Gastroesophageal sphincter (tissue), 4 donors: Measurements from ENCODE around the gene NRSN2. TPM values are rescaled to one million over a fixed set of nuclear protein-coding genes. Genes with fewer than 3 reads are reported as not detected.

Experiments
- ATAC-seq: fragments of 150-250 bp; one replicate; pipeline ENCODE4 v1.9.1; 2016; ENCODE audit warnings: mild to moderate bottlenecking, moderate library complexity
- H3K27ac ChIP-seq, 4 donors: fragments of 200-600 bp; sonication (generic) in 3 of 4; 1 replicate in 3 of 4; 2 replicates in 1 of 4; pipeline ENCODE4 v1.5.1; 2016 to 2019
- H3K27me3 ChIP-seq: fragments of 200-600 bp; sonication (generic); one replicate; pipeline ENCODE4 v1.5.1; 2019
- H3K36me3 ChIP-seq, 2 donors: fragments of 200-600 bp; sonication (generic); one replicate each; pipeline ENCODE4 v1.5.1; 2019; ENCODE audit warnings: control low read depth in 1 of 2
- H3K4me1 ChIP-seq, 3 donors: fragments of 200-600 bp; sonication (generic); 1 replicate in 2 of 3; 2 replicates in 1 of 3; pipeline ENCODE4 v1.5.1; 2016 to 2019; ENCODE audit warnings: control low read depth in 2 of 3
- H3K4me3 ChIP-seq, 2 donors: fragments of 200-600 bp; sonication (generic); one replicate each; pipeline ENCODE4 v1.5.1; 2019; ENCODE audit warnings: mild to moderate bottlenecking in 1 of 2, moderate library complexity in 1 of 2
- H3K9me3 ChIP-seq, 3 donors: fragments of 200-600 bp; sonication (generic); one replicate each; pipeline ENCODE4 v1.5.1; 2017 to 2019; ENCODE audit warnings: control low read depth in 2 of 3
- CTCF ChIP-seq, 4 experiments: fragments of 200-600 bp in 2 of 4; fragments of 450-650 bp in 2 of 4; sonication (generic) in 1 of 4; IDR thresholded peaks; one replicate each; pipeline ENCODE4 v1.5.1; 2017 to 2019; ENCODE audit warnings: antibody characterized with exemption in 4 of 4, mild to moderate bottlenecking in 2 of 4, moderate library complexity in 2 of 4
- EP300 ChIP-seq: sonication (generic); formaldehyde crosslinking; IDR thresholded peaks from one replicate; pipeline ENCODE4 v1.6.1; 2017; ENCODE audit warnings: antibody characterized with exemption, mild to moderate bottlenecking
- POLR2A ChIP-seq, 2 donors: fragments of 450-650 bp; IDR thresholded peaks; one replicate each; pipeline ENCODE4 v1.6.1; 2017; ENCODE audit warnings: antibody characterized with exemption in 2 of 2, mild to moderate bottlenecking in 2 of 2, moderate library complexity in 1 of 2
- POLR2AphosphoS5 ChIP-seq: sonication (generic); formaldehyde crosslinking; IDR thresholded peaks from one replicate; pipeline ENCODE4 v1.6.1; 2017; ENCODE audit warnings: antibody characterized with exemption
- WGBS, 2 donors: methylation state at CpG; one replicate each; pipeline ENCODE4 v1.1.5; 2018; ENCODE audit warnings: low coverage in 1 of 2; 5-methylcytosine and 5-hydroxymethylcytosine counted together
- total RNA-seq, 4 donors: library from RNA; depleted of rRNA; stranded (reverse); fragments of >200 nt; gene quantifications; one replicate each; pipeline ENCODE4 v1.1.0, GENCODE V29; 2016

Gene NRSN2
- total RNA-seq, 4 donors from 2014 or later: 25.3 to 51.6 (median 30.2) TPM

GRCh38 chr20:402898-403581 is 56.1 kb downstream of the NRSN2 start:
- Histone ChIP-seq H3K4me3 (no peak overlapping the region), H3K27ac (no peak overlapping the region), H3K9me3 (no peaks in the 10 kb centered on the region), H3K36me3 (no peaks in the 10 kb centered on the region), H3K27me3 (no peaks in the 10 kb centered on the region), H3K4me1 (peaks cover 0 to 9% (median 0%) of the 10 kb centered on the region in 3 donors)
- 86 to 91% methylated on average over 3 to 6 of the region's 6 CpGs for WGBS, 2 donors
- ATAC-seq: no peak
- TF ChIP-seq CTCF (IDR thresholded peaks at IDR 0.05) (no peak), POLR2AphosphoS5 (no peak), POLR2A (IDR thresholded peaks at IDR 0.05) (no peak)

GRCh38 chr20:403582-403957 is 56.7 kb downstream of the NRSN2 start:
- no peaks in the 10 kb centered on the region for H3K9me3 ChIP-seq
- H3K27ac ChIP-seq: no peak overlapping the region
- no peaks in the 10 kb centered on the region for H3K27me3 ChIP-seq
- no peak for TF ChIP-seq CTCF (IDR thresholded peaks at IDR 0.05)
- no peak for TF ChIP-seq EP300
- no peak for TF ChIP-seq POLR2AphosphoS5
- no peak for TF ChIP-seq POLR2A (IDR thresholded peaks at IDR 0.05)
- H3K36me3 ChIP-seq: no peaks in the 10 kb centered on the region
- WGBS, 2 donors: 94 to 100% methylated on average over 2 to 3 of the region's 3 CpGs
- ATAC-seq: no peak
- no peak overlapping the region for H3K4me3 ChIP-seq
- H3K4me1 ChIP-seq: peaks cover 0 to 9% (median 0%) of the 10 kb centered on the region in 3 donors

GRCh38 chr20:404088-404487 is 57.2 kb downstream of the NRSN2 start:
- Histone ChIP-seq H3K9me3 (no peaks in the 10 kb centered on the region), H3K36me3 (no peaks in the 10 kb centered on the region), H3K4me3 (no peak overlapping the region), H3K27ac (no peak overlapping the region), H3K27me3 (no peaks in the 10 kb centered on the region), H3K4me1 (peaks cover 0 to 14% (median 3%) of the 10 kb centered on the region in 3 donors)
- no peak for ATAC-seq
- TF ChIP-seq POLR2AphosphoS5: no peak
- no peak for TF ChIP-seq POLR2A (IDR thresholded peaks at IDR 0.05)
- TF ChIP-seq EP300: no peak
- no peak for TF ChIP-seq CTCF (IDR thresholded peaks at IDR 0.05)
- WGBS, 2 donors: 83 to 88% methylated on average over 4 of the region's 4 CpGs

Other genes with a start within 250 kb of the NRSN2 start
- gene DEFB126, start 204.5 kb upstream of the NRSN2 start, total RNA-seq: not detected
- gene DEFB127, start 189.7 kb upstream of the NRSN2 start, total RNA-seq: not detected
- gene DEFB128, start 157.4 kb upstream of the NRSN2 start, total RNA-seq: not detected
- gene DEFB129, start 119.9 kb upstream of the NRSN2 start, total RNA-seq: not detected
- gene DEFB132, start 89.4 kb upstream of the NRSN2 start, total RNA-seq: not detected
- 1 to 10 TPM in 2 of 4 donors, under 1 TPM in 2; 0.67 to 3.1 (median 1.3) TPM for gene C20orf96, start 56.4 kb upstream of the NRSN2 start, total RNA-seq
- gene ZCCHC3, start 49.5 kb upstream of the NRSN2 start, total RNA-seq: 10 to 100 TPM; 17.4 to 24.0 (median 21.4) TPM
- gene SOX12, start 21.6 kb upstream of the NRSN2 start, total RNA-seq: 1 to 10 TPM; 3.4 to 7.3 (median 5.9) TPM
- 1 to 10 TPM in 3 of 4 donors, under 1 TPM in 1; 0.31 to 5.6 (median 3.9) TPM for gene TRIB3, start 33.6 kb downstream of the NRSN2 start, total RNA-seq
- 100 to 1,000 TPM in 1 of 4 donors, 10 to 100 TPM in 3; 50.9 to 111 (median 82.1) TPM for gene RBCK1, start 61.2 kb downstream of the NRSN2 start, total RNA-seq
- 10 to 100 TPM; 39.6 to 51.2 (median 39.9) TPM for gene TBC1D20, start 115.4 kb downstream of the NRSN2 start, total RNA-seq
- gene CSNK2A1, start 196.7 kb downstream of the NRSN2 start, total RNA-seq: 100 to 1,000 TPM in 2 of 4 donors, 10 to 100 TPM in 2; 69.1 to 109 (median 92.2) TPM